Activated CD8-positive, alpha-beta memory T cell treated with anti-CD3 and anti-CD28 coated beads, Interleukin-2, amount 50 U/mL, for 4 hours (primary cell): ENCODE measurements around the gene UBE2J2.

Source experiments
- DNase-seq: peaks from one replicate; pipeline ENCODE4 v3.0.0-alpha.2; 2020

The UBE2J2 gene

DNA sequence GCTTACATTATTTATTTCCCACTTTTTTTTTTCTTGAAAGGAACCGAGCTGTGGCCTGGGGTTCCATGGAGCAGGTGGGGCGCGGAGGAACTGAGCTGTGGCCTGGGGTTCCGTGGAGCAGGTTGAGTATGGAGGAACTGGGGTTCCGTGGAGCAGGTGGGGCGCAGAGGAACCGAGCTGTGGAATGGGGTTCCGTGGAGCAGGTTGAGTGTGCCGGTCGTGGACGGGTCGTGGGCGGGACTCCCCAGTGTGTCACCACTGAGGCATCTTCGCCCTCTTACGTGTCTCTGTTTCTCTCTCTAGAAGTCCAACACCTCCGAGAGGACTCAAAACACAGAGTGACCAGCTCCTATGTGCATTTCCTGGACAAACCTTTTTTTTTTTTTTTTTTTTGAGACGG lies 5.4 kb upstream of the UBE2J2 start:
- no peak for DNase-seq

DNA sequence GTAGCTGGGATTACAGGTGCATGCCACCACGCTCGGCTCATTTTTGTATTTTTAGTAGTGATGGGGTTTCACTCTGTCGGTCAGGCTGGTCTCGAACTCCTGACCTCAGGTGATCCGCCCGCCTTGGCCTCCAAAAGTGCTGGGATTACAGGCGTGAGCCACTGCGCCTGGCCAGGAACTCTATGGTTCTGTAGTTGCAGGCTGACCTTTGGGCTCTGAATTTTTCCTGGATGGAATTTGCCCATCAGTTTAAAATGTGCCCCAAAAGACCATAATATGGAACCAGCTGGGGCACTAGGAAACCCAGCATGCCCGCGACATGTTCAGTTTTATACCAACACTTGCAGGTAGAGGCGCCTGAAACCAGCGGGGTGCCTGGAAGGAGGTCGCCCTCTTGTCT lies 5.0 kb upstream of the UBE2J2 start:
- no peak for DNase-seq

DNA sequence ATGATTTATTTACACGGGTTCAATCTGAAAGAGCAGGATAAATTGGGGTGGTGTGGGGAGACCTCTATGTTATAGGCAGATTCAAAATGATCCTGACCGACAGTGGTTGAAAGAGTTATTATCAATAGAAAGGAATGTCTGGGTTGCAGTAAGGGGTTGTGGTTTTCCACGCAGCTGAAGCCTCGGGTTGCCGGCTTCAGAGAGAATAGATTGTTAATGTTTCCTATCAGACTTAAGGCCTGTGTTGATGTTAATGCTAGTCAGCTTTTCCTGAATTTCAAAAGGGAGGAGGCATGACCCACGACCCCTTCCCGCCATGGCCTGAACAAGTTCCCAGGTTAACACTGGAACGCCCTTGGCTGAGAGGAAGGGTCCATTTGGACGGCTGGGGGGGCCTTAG lies 2.2 kb upstream of the UBE2J2 start:
- no peak for DNase-seq

DNA sequence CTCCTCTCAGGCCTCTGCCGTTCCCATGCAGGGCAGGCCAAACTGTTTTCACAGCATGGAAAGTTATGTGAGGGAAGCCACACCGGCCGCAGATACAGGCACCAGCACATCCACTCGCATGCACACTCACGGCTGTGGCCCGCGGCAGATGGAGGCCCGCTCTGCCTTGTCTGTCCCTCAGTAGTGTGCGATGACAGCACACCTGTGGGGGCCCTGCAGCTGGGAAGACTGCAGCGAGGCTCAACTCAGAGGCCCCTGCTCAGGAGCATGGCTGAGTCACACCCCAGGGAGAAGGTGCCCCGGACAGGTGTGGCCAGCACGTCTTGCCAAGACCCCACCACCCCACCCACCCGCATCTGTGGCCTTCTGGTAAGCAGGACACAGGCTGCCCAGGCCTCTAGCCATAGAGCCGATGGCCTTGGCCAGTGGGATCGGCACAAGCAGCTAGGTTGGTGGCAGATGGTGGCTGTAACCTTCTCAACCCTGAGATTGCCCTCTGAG lies 1.3 kb upstream of the UBE2J2 start:
- no peak for DNase-seq

DNA sequence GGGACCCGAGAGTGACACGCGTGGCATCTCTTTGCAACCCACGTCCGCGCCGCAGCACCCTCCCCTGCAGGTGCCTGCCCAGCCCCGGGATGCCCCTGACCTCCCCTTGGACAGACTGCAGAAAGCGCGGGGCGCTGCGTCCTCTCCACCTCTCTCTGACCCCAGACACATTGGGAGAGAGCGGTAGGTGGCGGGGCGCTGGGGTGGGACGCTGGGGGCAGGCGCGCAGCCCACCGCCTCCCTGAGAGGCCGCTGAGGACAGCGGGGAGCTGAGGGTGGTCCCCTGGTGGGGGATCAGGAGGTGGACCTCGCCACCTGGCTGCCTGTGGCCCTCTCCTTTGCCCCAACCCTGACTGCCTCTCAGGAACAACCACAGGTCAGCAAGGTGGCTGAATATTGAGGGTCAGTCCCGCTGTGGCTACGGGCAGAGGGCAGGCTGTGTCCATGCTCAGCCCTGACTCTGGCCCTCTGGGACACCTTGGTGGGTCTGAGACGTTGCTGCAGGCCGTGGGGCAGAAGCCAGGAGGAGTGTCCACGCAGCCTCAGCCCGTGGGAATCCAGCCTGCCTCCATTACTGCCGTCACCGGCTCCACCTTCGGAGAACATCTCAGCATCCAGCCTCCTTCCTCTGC lies 761 bp upstream of the UBE2J2 start:
- no peak for DNase-seq

DNA sequence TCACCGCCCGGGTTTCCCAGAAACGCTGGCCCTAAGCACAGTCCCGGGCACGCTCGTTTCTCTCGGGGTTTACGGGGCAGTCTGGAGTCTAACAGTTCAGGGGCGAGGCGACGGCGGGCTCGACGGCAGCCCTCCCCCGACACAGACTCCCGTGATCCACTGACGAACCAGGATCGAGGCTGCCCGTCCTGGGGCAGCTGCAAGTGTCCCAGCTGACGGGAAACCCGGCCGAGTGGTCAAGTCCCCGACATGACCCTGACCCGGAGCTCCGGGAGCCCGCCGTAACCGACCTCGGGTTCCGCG lies 494 bp downstream of the UBE2J2 start:
- no peak for DNase-seq

DNA sequence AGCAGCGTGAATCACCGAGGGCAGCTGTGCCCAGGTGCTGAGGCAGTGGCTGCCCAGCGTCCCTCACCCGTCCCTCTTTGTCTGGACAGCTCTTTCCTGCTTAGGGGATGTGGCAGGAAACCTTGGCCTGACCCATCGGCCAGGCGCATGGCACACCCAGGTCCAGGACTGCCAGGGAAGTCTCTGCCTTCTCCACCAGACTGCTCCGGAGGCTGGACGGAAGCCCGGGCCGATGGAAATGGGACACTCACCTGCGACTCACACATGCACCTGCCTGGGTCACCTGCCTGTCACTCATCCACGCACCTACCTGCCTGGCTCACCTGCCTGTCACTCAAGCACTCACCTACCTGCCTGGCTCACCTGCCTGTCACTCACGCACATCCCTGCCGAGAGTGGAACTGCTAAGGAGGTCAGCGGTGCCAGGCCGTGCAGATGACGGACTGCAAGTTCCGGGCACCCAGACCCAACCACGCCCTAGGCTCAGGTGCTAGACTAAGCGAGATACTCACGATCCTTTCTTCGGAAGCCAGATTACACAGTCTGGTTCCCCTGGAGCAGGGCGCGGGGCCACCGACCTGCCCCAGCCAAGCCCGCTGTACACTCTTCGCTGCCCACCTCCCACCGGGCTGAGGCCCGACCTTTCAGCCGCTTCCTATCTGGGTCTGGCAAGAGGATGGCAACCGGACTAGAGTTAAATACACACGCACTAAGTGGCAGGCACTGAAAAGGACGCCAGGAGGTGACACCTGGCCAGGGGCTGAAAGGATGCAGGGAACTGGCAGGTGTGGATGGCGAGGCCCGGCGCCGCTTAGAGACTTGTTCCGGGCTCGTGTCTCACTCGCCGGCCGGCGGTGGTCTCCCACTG lies 1.1 kb downstream of the UBE2J2 start:
- DNase-seq: no peak

DNA sequence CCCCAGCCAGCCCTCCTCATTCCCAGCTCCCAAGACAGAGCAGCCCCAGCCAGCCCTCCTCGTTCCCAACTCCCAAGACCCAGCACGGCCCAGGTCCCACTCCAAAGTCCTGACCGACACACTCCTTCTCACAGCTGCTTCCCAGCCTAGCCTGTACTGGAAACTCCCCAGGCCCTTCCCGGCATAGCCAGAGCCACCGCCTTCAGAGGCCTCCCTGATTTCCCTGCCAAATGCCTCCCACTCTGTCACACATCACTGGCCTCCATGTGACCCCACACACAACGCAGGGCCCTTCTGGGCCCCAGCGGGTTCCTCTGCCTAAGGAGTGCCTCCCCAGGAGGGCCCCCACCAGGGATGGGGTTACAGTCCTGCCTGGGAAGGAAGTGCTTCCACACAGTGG lies 2.8 kb downstream of the UBE2J2 start:
- DNase-seq: no peak

DNA sequence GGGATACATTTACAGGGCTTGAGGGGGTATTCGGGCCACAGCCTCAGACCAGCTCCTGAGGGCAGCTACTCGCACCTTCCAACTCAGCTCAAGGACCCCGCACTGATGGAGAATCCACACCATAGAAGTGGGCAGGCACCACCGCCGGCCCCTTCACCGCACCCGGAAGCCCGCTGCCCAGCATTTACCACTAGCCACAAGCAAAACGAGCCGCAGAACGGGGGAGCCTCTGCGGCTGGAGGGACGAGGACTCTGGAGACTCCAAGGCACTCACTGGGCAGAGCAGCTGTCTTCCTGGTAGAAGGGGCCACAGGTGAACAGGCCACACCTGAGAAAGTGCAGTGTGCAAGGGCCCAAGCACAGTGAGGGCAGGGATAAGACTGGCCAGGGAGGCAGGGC lies 5.4 kb downstream of the UBE2J2 start:
- DNase-seq: no peak

DNA sequence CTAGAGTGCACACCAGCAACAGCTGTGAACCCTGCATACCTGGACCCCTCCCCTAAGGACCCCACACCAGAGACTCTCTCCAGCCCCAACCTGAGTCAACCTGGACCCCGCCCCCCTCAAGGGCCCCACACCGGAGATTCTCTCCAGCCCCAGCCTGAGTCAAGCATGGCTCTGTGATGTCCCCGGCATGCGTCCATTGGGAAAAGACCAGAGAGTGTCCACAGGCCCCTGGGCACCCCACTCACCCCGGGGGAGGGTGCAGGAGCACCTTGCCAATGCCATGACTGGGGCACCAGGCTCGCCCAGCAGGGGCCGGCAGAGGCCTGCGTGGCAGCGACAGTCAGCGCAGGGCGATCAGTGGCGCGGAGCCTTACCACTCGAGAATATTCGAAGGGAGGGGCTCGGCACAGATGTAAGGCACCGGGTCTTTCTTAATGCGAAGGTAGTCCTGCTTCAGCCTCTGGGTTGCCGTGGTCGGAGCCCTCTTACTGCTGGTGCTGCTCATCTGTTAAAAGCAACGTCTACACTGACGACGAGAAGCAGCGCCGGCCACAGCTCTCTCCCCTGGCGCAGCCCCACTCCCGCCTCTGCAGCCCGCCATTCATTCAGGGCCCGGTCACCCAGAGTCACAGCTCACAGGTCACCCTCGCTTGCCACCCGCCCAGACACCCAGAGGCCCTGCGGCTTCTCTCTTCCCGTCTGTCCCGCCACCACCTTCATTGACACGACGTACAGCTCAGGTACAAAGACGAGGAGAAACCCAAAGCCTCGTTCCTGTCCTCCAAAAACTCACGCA lies 6.0 kb downstream of the UBE2J2 start:
- DNase-seq: no peak

DNA sequence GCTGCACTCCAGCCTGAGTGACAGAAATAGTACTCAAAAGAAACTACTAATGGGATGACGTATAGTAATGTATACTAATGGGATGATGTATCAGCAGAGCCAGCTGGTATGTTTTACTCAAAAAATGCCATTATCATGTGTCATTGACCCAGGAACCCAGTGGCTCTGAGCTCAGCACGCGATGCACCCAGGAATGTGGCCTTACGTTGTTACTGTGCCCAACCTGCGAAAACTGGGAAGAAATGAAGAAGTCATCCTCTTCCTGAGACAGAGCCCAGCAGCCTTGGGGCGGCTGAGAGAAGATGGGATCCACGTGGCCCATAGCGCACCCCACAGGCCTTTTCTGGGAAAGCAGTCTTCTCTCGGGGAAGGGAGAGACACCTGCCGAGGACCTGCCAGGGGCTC lies 8.8 kb downstream of the UBE2J2 start:
- DNase-seq: no peak

DNA sequence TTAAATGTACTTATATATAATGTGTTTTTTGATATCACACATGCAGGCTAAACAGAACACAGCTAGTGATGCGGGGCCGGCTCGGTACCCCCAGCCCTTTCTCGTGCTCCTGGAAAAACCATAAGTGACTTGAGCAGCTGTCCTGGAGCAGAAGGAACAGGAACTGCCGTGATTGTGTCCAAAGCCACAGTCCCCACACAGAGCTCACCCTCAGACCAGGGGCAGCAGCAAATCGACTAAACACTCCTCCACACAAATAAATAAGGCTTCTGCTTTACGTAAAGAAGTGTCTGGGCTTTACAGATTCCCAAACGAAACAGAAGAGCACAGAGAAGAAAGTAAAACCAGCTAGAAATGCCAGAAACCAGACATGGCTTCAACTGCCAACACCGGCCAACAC lies 9.6 kb downstream of the UBE2J2 start:
- no peak for DNase-seq

DNA sequence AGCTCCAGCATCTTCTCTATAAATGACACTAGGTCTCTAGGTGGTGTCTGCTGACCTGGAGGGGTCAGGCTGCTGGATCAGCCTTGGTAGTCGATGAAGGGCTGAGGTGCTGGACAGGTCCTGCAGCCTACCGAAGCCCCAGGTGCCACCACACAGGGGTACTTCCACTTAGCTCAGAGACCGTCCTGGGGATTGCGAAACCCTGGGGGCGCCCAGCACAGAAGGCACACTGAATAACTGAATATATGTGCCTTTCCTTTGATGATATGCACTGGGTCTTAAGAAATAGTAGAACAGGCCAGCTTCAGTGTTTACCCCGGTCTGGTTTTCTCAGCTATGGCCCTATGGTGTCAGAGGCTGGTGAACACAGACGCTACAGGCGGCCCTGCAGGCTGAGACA lies 10.9 kb downstream of the UBE2J2 start:
- no peak for DNase-seq

DNA sequence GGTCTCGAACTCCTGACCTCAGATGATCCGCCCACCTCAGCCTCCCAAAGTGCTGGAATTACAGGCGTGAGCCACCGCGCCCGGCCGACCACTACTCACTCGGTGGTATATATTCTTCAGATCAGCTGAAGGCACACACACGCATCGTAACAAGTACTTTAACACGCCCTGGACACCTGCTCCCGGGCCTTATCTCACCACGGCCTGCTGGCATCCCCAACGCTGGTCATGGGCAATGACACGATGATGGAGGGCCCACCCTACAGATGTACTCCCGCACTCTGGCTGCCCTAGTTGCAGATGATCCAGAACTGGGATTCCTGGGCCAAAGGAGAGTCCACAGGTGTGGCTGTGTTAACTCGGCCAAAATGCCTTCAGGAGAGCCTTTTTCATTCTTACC lies 11.6 kb downstream of the UBE2J2 start:
- no peak for DNase-seq

DNA sequence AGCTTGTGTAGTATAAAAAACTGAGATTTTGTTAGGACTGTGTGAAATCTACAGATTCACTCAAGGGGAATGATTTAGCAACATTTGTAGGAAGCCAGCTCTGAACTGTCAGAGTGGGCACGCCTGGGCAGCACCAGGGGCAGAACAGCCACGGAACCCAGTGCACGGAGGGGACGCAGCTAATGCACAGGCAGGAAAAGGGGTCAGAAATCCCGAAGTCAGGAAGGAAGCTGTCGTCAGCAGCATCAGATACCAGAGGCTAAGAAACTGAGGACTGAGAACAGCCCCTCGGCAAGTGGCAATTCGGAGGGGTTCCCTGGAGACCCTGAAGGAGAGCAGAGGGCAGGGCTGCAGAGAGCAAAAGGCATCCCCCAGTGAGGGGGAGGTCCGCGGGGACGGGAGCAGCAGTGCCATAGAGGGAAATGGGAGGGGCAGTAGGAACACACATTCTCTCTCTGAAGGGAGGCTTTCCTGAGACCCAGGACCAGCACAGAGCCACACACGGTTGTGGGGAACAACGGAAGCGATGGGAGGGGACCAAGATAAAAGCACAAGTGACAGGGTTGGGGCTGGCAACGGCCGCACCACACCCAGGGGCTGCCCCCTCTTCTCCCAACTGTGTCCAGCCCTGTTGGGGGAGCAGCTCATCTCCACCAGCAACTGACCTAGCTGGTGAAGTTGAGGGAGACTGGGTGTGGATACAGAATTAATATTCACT lies 12.7 kb downstream of the UBE2J2 start:
- no peak for DNase-seq

DNA sequence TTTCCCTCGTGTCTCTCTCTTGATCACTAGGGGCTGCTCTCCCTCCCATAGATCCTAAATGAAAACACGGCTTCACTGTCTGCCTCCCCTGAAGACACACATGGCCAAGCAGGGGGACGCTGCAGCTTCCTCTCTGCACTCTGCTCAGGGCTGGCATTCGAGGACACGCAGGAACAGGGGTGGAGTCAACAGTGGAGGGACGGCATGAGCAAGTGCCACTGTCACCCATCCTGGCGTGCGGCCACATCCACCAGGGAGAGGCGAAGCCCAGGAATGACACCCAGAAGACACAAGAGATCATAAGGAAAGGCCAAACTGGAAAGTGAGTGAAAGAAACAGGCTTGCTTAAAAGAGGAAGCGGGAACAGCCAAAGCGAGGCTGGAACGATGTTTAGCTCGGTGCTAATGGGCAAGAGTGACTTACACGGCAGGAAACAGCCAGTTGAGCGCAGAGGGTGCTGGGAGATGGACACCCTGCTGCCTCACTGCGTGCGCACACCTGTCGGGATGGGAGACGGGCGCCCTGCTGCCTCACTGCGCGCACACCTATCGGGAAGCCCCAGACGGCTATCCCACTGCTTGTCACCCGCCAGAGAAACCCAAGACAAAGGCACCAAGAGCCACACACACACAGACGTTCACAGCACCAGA lies 13.6 kb downstream of the UBE2J2 start:
- no peak for DNase-seq

DNA sequence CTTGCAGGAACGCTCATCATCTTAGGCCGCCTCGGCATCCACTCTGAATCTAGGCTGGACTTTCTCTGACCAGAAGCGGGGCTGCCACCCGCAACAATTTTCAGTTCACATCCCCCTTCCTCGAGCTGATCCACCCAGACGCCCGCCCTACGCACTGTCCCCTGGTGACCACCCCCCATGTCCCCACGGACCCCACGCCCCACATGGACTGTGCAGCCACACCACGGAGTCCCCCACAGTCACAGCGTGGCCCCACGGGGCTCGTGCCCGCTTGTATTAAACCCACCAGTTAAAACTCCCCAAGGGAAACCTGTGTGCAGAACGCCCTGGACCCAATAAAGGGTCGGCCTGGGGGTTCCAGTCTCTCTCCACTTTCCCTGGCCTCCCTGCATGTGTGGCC lies 14.1 kb downstream of the UBE2J2 start:
- DNase-seq: no peak

DNA sequence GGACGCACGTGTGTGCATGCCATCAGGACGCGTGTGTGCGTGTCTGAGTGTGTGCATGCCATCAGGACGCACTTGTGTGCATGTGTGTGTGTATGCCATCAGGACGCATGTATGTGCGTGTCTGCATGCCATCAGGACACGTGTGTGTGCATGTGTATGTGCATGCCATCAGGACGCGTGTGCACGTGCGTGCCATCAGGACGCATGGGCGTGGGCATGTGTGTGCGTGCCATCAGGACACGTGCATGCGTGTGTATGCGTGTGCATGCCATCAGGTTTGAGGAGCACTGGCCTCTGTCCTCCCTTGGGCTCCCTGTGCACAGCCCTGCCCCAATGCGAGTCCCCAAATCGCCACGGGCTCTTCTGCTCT lies 14.6 kb downstream of the UBE2J2 start:
- DNase-seq: no peak

DNA sequence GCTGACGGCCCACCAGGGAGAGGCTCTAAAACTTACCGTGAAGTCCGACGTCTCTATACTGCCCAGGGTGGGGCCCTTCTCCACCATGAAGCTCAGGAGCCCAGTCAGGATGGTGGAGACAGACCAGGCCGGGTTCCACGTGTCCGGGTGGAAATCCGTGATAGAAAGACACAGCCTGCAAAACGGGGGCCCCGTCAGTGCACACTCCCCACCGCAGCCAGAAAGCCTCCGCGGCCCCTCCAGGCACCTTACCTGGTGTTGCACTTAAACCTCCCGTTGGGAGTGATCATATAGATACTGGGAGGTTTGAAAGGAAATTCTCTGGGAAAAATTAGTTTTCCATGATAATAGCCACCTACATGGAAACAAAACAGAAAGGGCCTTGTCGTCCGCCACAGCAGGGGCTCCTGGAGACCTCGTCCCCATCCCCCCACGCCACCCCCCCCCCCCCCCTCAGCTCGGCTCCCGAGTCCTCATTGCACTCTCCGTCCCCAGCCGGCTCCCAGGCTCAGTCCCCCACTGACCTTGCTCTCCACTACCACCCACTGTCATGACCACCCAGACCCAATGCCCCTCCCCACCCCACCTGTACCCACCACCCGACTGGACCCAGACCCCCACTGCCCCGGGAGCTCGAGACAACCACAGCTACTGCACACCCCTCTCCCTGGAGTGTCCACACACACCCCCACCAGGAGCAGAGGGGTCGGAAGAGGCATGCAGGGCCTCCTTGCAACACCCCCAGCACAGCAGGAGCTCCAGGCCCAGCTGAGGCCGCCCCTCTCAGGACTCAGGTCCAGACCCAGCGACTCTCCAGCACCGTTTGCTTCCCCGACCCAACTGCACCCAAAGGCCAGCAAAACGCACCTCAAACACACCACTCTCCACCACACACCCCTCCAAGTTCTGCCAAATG lies 16.4 kb downstream of the UBE2J2 start:
- DNase-seq: no peak

DNA sequence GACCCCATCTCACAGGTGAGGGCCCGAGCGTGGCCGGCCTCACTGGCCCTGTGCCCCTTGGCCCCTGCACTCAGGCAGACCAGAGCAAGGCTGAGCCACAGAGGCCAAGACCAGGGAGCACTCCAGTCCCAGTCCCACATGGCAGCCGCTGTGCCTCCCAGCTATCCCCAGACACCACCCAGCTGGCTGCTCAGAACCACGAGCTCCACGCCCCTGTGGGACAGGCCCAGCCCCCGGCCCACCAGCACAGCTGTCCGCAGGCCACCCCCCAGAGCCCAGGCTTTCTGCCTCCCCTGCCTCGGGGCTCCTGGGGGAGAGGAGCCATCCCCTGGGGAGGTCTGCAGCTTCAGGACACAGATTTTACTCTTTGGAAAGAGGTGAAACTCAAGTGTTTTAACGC lies 18.0 kb downstream of the UBE2J2 start:
- DNase-seq: no peak

DNA sequence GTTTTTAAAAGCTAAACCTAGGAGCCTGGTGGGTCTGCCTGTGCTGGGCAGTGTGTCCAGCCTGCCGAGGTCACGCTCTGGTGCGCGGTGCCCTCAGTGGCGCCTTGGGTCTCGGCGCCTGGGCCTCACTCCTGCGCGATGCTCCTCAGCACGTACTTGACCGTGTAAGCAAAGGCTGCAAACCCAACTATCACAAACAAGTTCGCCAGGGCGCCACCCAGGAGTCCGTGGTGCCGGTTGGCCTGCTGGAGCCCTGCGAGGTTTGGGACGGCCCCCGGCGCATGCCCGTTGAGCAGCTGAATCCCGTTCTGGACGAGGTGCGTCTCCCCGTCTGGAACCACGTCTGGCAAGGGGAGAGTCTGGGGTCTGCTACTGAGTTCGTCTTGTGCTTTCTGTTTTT lies 18.6 kb downstream of the UBE2J2 start:
- no peak for DNase-seq

DNA sequence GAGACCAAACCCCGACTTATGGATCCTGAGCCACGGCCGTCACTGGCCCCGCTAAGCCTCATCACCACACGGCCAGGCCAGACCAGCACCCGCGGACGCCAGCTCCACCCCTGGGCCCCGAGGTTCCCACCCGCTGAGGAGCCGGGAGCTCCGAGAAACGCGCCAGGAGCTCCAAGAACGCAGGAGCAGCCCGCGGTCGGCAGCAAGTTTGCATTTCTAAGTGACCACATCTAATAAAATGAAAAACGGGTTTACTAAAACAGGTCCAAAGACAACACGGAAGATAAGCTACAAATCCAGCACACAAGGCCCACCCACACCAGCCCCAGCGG lies 19.0 kb downstream of the UBE2J2 start:
- DNase-seq: no peak
